ENCODE results near the gene TXNDC9. TPM values are rescaled to one million over a fixed set of nuclear protein-coding genes. Genes with fewer than 3 reads are reported as not detected.
"Not testable (repeated sequence)": the region's sequence is repeated elsewhere in the genome, so short reads cannot be mapped to it uniquely, and the experiment has no call there.

TXNDC9 gene
- total RNA-seq, 1 donor from 2014 or later: 41.3 TPM

- H3K27me3 Mint-ChIP-seq (ENCODE audit: unreplicated experiment): no peaks in the 10 kb centered on the region
- DNase-seq (ENCODE audit: low spot score): no peak
- H3K9me3 Mint-ChIP-seq (ENCODE audit: unreplicated experiment): no peaks in the 10 kb centered on the region
- H3K4me1 Mint-ChIP-seq (ENCODE audit: unreplicated experiment): peaks cover 12% of the 10 kb centered on the region
- H3K27ac Mint-ChIP-seq (ENCODE audit: unreplicated experiment): no peak overlapping the region
- TF ChIP-seq CTCF (IDR thresholded peaks at IDR 0.05; ENCODE audit: unreplicated experiment): no peak
- H3K4me3 Mint-ChIP-seq (ENCODE audit: unreplicated experiment): no peak overlapping the region
- H3K36me3 Mint-ChIP-seq (ENCODE audit: low read depth, unreplicated experiment): peaks cover 3% of the 10 kb centered on the region
Observed at GRCh38 chr2:99356853-99357252, 20.7 kb upstream of the TXNDC9 start.

- H3K36me3 Mint-ChIP-seq (ENCODE audit: low read depth, unreplicated experiment); H3K27me3 Mint-ChIP-seq (ENCODE audit: unreplicated experiment); DNase-seq (ENCODE audit: low spot score); H3K27ac Mint-ChIP-seq (ENCODE audit: unreplicated experiment); H3K4me3 Mint-ChIP-seq (ENCODE audit: unreplicated experiment); H3K9me3 Mint-ChIP-seq (ENCODE audit: unreplicated experiment): not testable (repeated sequence)
- H3K4me1 Mint-ChIP-seq (ENCODE audit: unreplicated experiment): peaks cover 12% of the 10 kb centered on the region
Observed at GRCh38 chr2:99354825-99355224, 18.7 kb upstream of the TXNDC9 start.

- Mint-ChIP-seq H3K9me3 (ENCODE audit: unreplicated experiment) (no peaks in the 10 kb centered on the region), H3K4me3 (ENCODE audit: unreplicated experiment) (no peak overlapping the region), H3K36me3 (ENCODE audit: low read depth, unreplicated experiment) (peaks cover 3% of the 10 kb centered on the region), H3K4me1 (ENCODE audit: unreplicated experiment) (peaks cover 14% of the 10 kb centered on the region), H3K27ac (ENCODE audit: unreplicated experiment) (no peak overlapping the region), H3K27me3 (ENCODE audit: unreplicated experiment) (no peaks in the 10 kb centered on the region)
- no peak for DNase-seq (ENCODE audit: low spot score)
- TF ChIP-seq CTCF (IDR thresholded peaks at IDR 0.05; ENCODE audit: unreplicated experiment): no peak
Observed at GRCh38 chr2:99354070-99354469, 17.9 kb upstream of the TXNDC9 start.

- no peaks in the 10 kb centered on the region for H3K9me3 Mint-ChIP-seq (ENCODE audit: unreplicated experiment)
- no peak overlapping the region for H3K4me3 Mint-ChIP-seq (ENCODE audit: unreplicated experiment)
- DNase-seq (ENCODE audit: low spot score): no peak
- H3K27ac Mint-ChIP-seq (ENCODE audit: unreplicated experiment): no peak overlapping the region
- TF ChIP-seq CTCF (IDR thresholded peaks at IDR 0.05; ENCODE audit: unreplicated experiment): no peak
- H3K27me3 Mint-ChIP-seq (ENCODE audit: unreplicated experiment): no peaks in the 10 kb centered on the region
- H3K36me3 Mint-ChIP-seq (ENCODE audit: low read depth, unreplicated experiment): peaks cover 3% of the 10 kb centered on the region
- H3K4me1 Mint-ChIP-seq (ENCODE audit: unreplicated experiment): peaks cover 12% of the 10 kb centered on the region
Observed at GRCh38 chr2:99350194-99350593, 14.1 kb upstream of the TXNDC9 start.

- peaks cover 12% of the 10 kb centered on the region for H3K4me1 Mint-ChIP-seq (ENCODE audit: unreplicated experiment)
- no peak for DNase-seq (ENCODE audit: low spot score)
- no peak overlapping the region for H3K27ac Mint-ChIP-seq (ENCODE audit: unreplicated experiment)
- H3K4me3 Mint-ChIP-seq (ENCODE audit: unreplicated experiment): no peak overlapping the region
- H3K27me3 Mint-ChIP-seq (ENCODE audit: unreplicated experiment): no peaks in the 10 kb centered on the region
- H3K36me3 Mint-ChIP-seq (ENCODE audit: low read depth, unreplicated experiment): no peaks in the 10 kb centered on the region
- no peaks in the 10 kb centered on the region for H3K9me3 Mint-ChIP-seq (ENCODE audit: unreplicated experiment)
- no peak for TF ChIP-seq CTCF (IDR thresholded peaks at IDR 0.05; ENCODE audit: unreplicated experiment)
Observed at GRCh38 chr2:99348173-99348572, 12.0 kb upstream of the TXNDC9 start.

GRCh38 chr2:99346218-99346617, 10.1 kb upstream of the TXNDC9 start:
- no peak for TF ChIP-seq CTCF (IDR thresholded peaks at IDR 0.05; ENCODE audit: unreplicated experiment)
- DNase-seq (ENCODE audit: low spot score): no peak
- Mint-ChIP-seq H3K36me3 (ENCODE audit: low read depth, unreplicated experiment) (no peaks in the 10 kb centered on the region), H3K27me3 (ENCODE audit: unreplicated experiment) (no peaks in the 10 kb centered on the region), H3K4me3 (ENCODE audit: unreplicated experiment) (no peak overlapping the region), H3K27ac (ENCODE audit: unreplicated experiment) (no peak overlapping the region), H3K4me1 (ENCODE audit: unreplicated experiment) (peaks cover 12% of the 10 kb centered on the region), H3K9me3 (ENCODE audit: unreplicated experiment) (no peaks in the 10 kb centered on the region)

GRCh38 chr2:99345446-99345845, 9.3 kb upstream of the TXNDC9 start:
- not testable (repeated sequence) for H3K27ac Mint-ChIP-seq (ENCODE audit: unreplicated experiment); H3K4me3 Mint-ChIP-seq (ENCODE audit: unreplicated experiment); H3K36me3 Mint-ChIP-seq (ENCODE audit: low read depth, unreplicated experiment); DNase-seq (ENCODE audit: low spot score); H3K9me3 Mint-ChIP-seq (ENCODE audit: unreplicated experiment); H3K27me3 Mint-ChIP-seq (ENCODE audit: unreplicated experiment)
- H3K4me1 Mint-ChIP-seq (ENCODE audit: unreplicated experiment): peaks cover 12% of the 10 kb centered on the region

Data from endothelial cell (in vitro differentiated cells).